NT2/D1 (cell line): ENCODE measurements around the gene HSD3B1.

Source experiments
- SUZ12 ChIP-seq: IDR thresholded peaks from 2 replicates; pipeline ENCODE4 v1.6.1; 2011; ENCODE audit not compliant: insufficient read length, insufficient read depth; ENCODE audit errors: extremely low read depth
- YY1 ChIP-seq: IDR thresholded peaks from 2 replicates; pipeline ENCODE4 v1.6.1; 2011; ENCODE audit not compliant: insufficient read length, insufficient read depth

DNA sequence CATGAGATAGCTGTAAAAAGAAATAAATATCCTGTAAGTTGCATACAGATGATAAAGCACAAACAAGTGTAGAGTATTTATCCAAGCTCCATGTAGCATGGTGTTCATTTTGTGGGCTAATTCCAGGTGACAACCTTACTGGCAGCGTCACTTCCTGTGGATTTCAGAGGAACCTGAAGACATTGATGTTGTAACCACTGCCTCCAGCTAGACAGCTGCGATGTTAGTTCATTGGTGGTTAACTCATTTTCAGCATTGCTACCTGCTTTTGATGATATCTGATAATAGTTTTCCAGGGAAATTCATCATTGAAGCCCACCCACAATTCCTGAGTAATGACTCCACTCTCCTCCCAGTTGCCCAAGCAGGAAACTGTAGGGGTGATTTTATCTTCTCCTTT is 3.0 kb downstream of the HSD3B1 start:
- TF ChIP-seq SUZ12 (no peak), YY1 (no peak)
